ENCODE results near the gene KIZ.
A peak's percentile ranks its signal among the peaks of the same experiment; 100 is the strongest.

Gene KIZ

GRCh38 chr20:21149344-21149743, 23.5 kb downstream of the KIZ start:
- H4K12ac ChIP-seq (ENCODE audit: low read depth, low read length), result no peak overlapping the region
- H2BK12ac ChIP-seq (ENCODE audit: low read length), result no peak overlapping the region
- no peak overlapping the region for H2BK5ac ChIP-seq (ENCODE audit: low read depth, low read length, poor library complexity)
- no peak overlapping the region for H3K14ac ChIP-seq (ENCODE audit: low read length)
- H3K4ac ChIP-seq (ENCODE audit: low read depth, low read length), result no peak overlapping the region
- H2AFZ ChIP-seq (ENCODE audit: insufficient read depth, low read length, poor library complexity), result no peak overlapping the region
- H3K18ac ChIP-seq (ENCODE audit: low read length), result no peak overlapping the region
- H3K9ac ChIP-seq (ENCODE audit: low read length), result no peak overlapping the region
- no peak for DNase-seq
- H4K8ac ChIP-seq (ENCODE audit: low read depth, low read length), result no peak overlapping the region
- H3K9me3 ChIP-seq (ENCODE audit: insufficient read depth, low read depth, low read length), result peaks cover 2% of the 10 kb centered on the region
- no CpG with 5 or more reads among the region's 9 CpGs for WGBS (ENCODE audit: extremely low coverage, insufficient coverage, insufficient read length)
- H4K91ac ChIP-seq (ENCODE audit: low read depth, low read length), result no peak overlapping the region
- no peaks in the 10 kb centered on the region for H3K79me2 ChIP-seq (ENCODE audit: control insufficient read depth, insufficient read depth, low read length, poor library complexity)
- no peak overlapping the region for H2BK120ac ChIP-seq (ENCODE audit: insufficient read depth, low read length, poor library complexity)
- no peak overlapping the region for H2AK5ac ChIP-seq (ENCODE audit: low read length)
- no peaks in the 10 kb centered on the region for H3K79me1 ChIP-seq (ENCODE audit: low read length)
- H3K4me1 ChIP-seq (ENCODE audit: control insufficient read depth in 1 of 2, insufficient read depth in 2 of 2, low read length in 2 of 2), result no peaks in the 10 kb centered on the region
- no peak overlapping the region for H3K4me3 ChIP-seq (ENCODE audit: low read depth, low read length)
- no peak overlapping the region for H3K4me2 ChIP-seq (ENCODE audit: low read length)
- H3K36me3 ChIP-seq (ENCODE audit: control insufficient read depth in 1 of 2, insufficient read depth in 2 of 2, low read length in 2 of 2), result peaks cover 0 to 2% of the 10 kb centered on the region in 2 experiments
- H3K27me3 ChIP-seq (ENCODE audit: insufficient read depth, low read length), result no peaks in the 10 kb centered on the region
- no peak overlapping the region for H3K27ac ChIP-seq (ENCODE audit: low read depth, low read length)
- H3K23ac ChIP-seq (ENCODE audit: low read length), result peak overlapping the region; percentile 7

DNA sequence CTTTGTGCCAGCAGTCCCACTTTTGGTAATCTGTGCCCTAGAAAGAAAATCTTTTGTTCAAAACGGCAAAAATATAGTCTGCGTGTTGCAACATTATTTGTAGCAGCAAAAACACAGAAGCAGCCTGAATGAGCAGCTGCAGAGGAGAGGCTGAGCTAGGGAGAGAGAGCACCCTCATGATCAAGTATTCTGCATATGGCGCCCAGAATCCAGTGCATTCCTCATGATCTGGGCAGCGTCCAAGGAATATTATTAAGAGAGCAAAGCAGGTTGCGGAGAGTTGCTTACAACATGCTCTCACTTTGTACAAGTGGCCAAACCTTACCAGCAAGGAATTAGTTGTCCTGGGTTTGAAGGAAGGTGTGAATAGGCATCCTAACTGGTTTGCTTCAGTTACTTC, 25.9 kb downstream of the KIZ start:
- Histone ChIP-seq H2BK120ac (ENCODE audit: insufficient read depth, low read length, poor library complexity) (no peak overlapping the region), H3K27me3 (ENCODE audit: insufficient read depth, low read length) (no peaks in the 10 kb centered on the region), H3K27ac (ENCODE audit: low read depth, low read length) (no peak overlapping the region), H3K4me1 (ENCODE audit: control insufficient read depth in 1 of 2, insufficient read depth in 2 of 2, low read length in 2 of 2) (no peaks in the 10 kb centered on the region), H3K79me1 (ENCODE audit: low read length) (no peaks in the 10 kb centered on the region), H3K9me3 (ENCODE audit: insufficient read depth, low read depth, low read length) (peaks cover 2% of the 10 kb centered on the region), H4K12ac (ENCODE audit: low read depth, low read length) (no peak overlapping the region), H3K4ac (ENCODE audit: low read depth, low read length) (no peak overlapping the region), H3K79me2 (ENCODE audit: control insufficient read depth, insufficient read depth, low read length, poor library complexity) (no peaks in the 10 kb centered on the region), H2AK5ac (ENCODE audit: low read length) (no peak overlapping the region), H2BK5ac (ENCODE audit: low read depth, low read length, poor library complexity) (no peak overlapping the region), H3K36me3 (ENCODE audit: control insufficient read depth in 1 of 2, insufficient read depth in 2 of 2, low read length in 2 of 2) (peaks cover 0 to 2% of the 10 kb centered on the region in 2 experiments), H2BK12ac (ENCODE audit: low read length) (no peak overlapping the region), H3K4me2 (ENCODE audit: low read length) (no peak overlapping the region), H4K8ac (ENCODE audit: low read depth, low read length) (no peak overlapping the region), H3K23ac (ENCODE audit: low read length) (no peak overlapping the region), H4K91ac (ENCODE audit: low read depth, low read length) (no peak overlapping the region), H2AFZ (ENCODE audit: insufficient read depth, low read length, poor library complexity) (no peak overlapping the region), H3K9ac (ENCODE audit: low read length) (no peak overlapping the region), H3K14ac (ENCODE audit: low read length) (no peak overlapping the region), H3K18ac (ENCODE audit: low read length) (no peak overlapping the region), H3K4me3 (ENCODE audit: low read depth, low read length) (no peak overlapping the region)
- WGBS (ENCODE audit: extremely low coverage, insufficient coverage, insufficient read length), result no CpG with 5 or more reads among the region's 5 CpGs
- DNase-seq, result no peak

DNA sequence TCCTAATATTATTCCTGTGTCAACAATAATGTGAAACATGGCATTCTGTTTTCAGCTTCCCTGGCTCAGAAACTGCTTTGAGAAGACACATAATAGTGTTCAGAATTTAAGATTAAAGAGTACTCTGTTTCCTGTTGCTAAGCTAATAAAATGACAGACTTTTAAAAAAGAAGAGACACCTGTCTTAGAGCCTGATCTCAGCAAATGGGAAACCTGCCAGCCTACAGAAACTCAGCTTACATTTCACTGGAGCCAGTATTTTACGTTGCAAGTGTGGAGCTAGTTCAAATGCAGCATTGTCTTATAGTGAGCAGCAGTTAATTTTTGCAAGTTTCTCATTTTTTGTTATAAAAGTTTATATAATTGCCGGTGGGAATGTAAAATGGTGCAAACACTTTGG, 28.8 kb downstream of the KIZ start:
- no peak overlapping the region for H3K14ac ChIP-seq (ENCODE audit: low read length)
- H3K27me3 ChIP-seq (ENCODE audit: insufficient read depth, low read length), result no peaks in the 10 kb centered on the region
- H2AK5ac ChIP-seq (ENCODE audit: low read length), result no peak overlapping the region
- H3K36me3 ChIP-seq (ENCODE audit: control insufficient read depth in 1 of 2, insufficient read depth in 2 of 2, low read length in 2 of 2), result peaks cover 0 to 2% of the 10 kb centered on the region in 2 experiments
- H3K9me3 ChIP-seq (ENCODE audit: insufficient read depth, low read depth, low read length), result no peaks in the 10 kb centered on the region
- no peak overlapping the region for H3K4me3 ChIP-seq (ENCODE audit: low read depth, low read length)
- no peak overlapping the region for H2AFZ ChIP-seq (ENCODE audit: insufficient read depth, low read length, poor library complexity)
- H3K4me2 ChIP-seq (ENCODE audit: low read length), result no peak overlapping the region
- no peaks in the 10 kb centered on the region for H3K79me1 ChIP-seq (ENCODE audit: low read length)
- no CpG with 5 or more reads among the region's 2 CpGs for WGBS (ENCODE audit: extremely low coverage, insufficient coverage, insufficient read length)
- no peak overlapping the region for H4K12ac ChIP-seq (ENCODE audit: low read depth, low read length)
- H2BK12ac ChIP-seq (ENCODE audit: low read length), result no peak overlapping the region
- no peak overlapping the region for H3K23ac ChIP-seq (ENCODE audit: low read length)
- H2BK120ac ChIP-seq (ENCODE audit: insufficient read depth, low read length, poor library complexity), result no peak overlapping the region
- no peaks in the 10 kb centered on the region for H3K79me2 ChIP-seq (ENCODE audit: control insufficient read depth, insufficient read depth, low read length, poor library complexity)
- no peak overlapping the region for H3K4ac ChIP-seq (ENCODE audit: low read depth, low read length)
- H3K27ac ChIP-seq (ENCODE audit: low read depth, low read length), result no peak overlapping the region
- no peak overlapping the region for H4K8ac ChIP-seq (ENCODE audit: low read depth, low read length)
- H3K18ac ChIP-seq (ENCODE audit: low read length), result no peak overlapping the region
- H4K91ac ChIP-seq (ENCODE audit: low read depth, low read length), result no peak overlapping the region
- H2BK5ac ChIP-seq (ENCODE audit: low read depth, low read length, poor library complexity), result no peak overlapping the region
- H3K4me1 ChIP-seq (ENCODE audit: control insufficient read depth in 1 of 2, insufficient read depth in 2 of 2, low read length in 2 of 2), result no peaks in the 10 kb centered on the region
- no peak for DNase-seq
- no peak overlapping the region for H3K9ac ChIP-seq (ENCODE audit: low read length)

DNA sequence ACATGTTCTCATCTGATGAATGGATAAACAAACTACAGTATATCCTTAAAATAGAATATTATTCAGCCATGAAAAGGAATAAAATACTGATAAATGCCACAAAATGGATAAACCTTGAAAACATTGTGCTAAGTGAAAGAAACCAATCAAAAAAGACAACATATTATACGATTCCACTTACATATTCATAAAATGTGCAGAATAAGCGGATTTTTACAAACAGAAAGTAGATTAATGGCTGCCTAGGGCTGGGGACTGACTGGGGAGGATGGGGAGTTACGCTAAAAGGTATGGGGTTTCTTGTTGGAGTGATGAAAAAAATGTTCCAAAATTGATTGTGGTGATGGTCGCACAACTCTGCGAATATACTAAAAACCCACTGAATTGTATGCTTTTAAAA, 29.4 kb downstream of the KIZ start:
- no peak overlapping the region for H4K91ac ChIP-seq (ENCODE audit: low read depth, low read length)
- H4K8ac ChIP-seq (ENCODE audit: low read depth, low read length), result no peak overlapping the region
- no peak overlapping the region for H4K12ac ChIP-seq (ENCODE audit: low read depth, low read length)
- no peaks in the 10 kb centered on the region for H3K9me3 ChIP-seq (ENCODE audit: insufficient read depth, low read depth, low read length)
- H3K79me2 ChIP-seq (ENCODE audit: control insufficient read depth, insufficient read depth, low read length, poor library complexity), result no peaks in the 10 kb centered on the region
- no peak overlapping the region for H3K4me2 ChIP-seq (ENCODE audit: low read length)
- no peak for DNase-seq
- no peak overlapping the region for H2BK5ac ChIP-seq (ENCODE audit: low read depth, low read length, poor library complexity)
- H3K27me3 ChIP-seq (ENCODE audit: insufficient read depth, low read length), result no peaks in the 10 kb centered on the region
- no peak overlapping the region for H3K4me3 ChIP-seq (ENCODE audit: low read depth, low read length)
- H3K18ac ChIP-seq (ENCODE audit: low read length), result no peak overlapping the region
- no CpG with 5 or more reads among the region's 5 CpGs for WGBS (ENCODE audit: extremely low coverage, insufficient coverage, insufficient read length)
- no peak overlapping the region for H3K4ac ChIP-seq (ENCODE audit: low read depth, low read length)
- no peaks in the 10 kb centered on the region for H3K4me1 ChIP-seq (ENCODE audit: control insufficient read depth in 1 of 2, insufficient read depth in 2 of 2, low read length in 2 of 2)
- no peak overlapping the region for H2AK5ac ChIP-seq (ENCODE audit: low read length)
- H3K27ac ChIP-seq (ENCODE audit: low read depth, low read length), result no peak overlapping the region
- H3K36me3 ChIP-seq (ENCODE audit: control insufficient read depth in 1 of 2, insufficient read depth in 2 of 2, low read length in 2 of 2), result peaks cover 0 to 2% of the 10 kb centered on the region in 2 experiments
- no peaks in the 10 kb centered on the region for H3K79me1 ChIP-seq (ENCODE audit: low read length)
- H3K9ac ChIP-seq (ENCODE audit: low read length), result no peak overlapping the region
- H2AFZ ChIP-seq (ENCODE audit: insufficient read depth, low read length, poor library complexity), result no peak overlapping the region
- no peak overlapping the region for H2BK120ac ChIP-seq (ENCODE audit: insufficient read depth, low read length, poor library complexity)
- no peak overlapping the region for H3K14ac ChIP-seq (ENCODE audit: low read length)
- no peak overlapping the region for H2BK12ac ChIP-seq (ENCODE audit: low read length)
- no peak overlapping the region for H3K23ac ChIP-seq (ENCODE audit: low read length)
